Muscle of leg (tissue), 11 donors: Measurements from ENCODE around the gene CADM1. TPM values are rescaled to one million over a fixed set of nuclear protein-coding genes. Genes with fewer than 3 reads are reported as not detected.

Experiments used
- DNase-seq: peaks from one replicate; pipeline ENCODE4 v3.0.0; 2013
- H3K27ac ChIP-seq: one replicate; pipeline ENCODE4 v1.5.1; 2013; ENCODE audit warnings: mild to moderate bottlenecking, low read length, control low read depth
- H3K27me3 ChIP-seq: one replicate; pipeline ENCODE4 v1.6.1; 2013; ENCODE audit warnings: low read length; ENCODE audit not compliant: control insufficient read depth, insufficient read depth
- H3K36me3 ChIP-seq: one replicate; pipeline ENCODE4 v1.6.1; 2013; ENCODE audit warnings: low read length; ENCODE audit not compliant: control insufficient read depth, insufficient read depth
- H3K4me1 ChIP-seq: one replicate; pipeline ENCODE4 v1.6.1; 2013; ENCODE audit warnings: low read length; ENCODE audit not compliant: control insufficient read depth, insufficient read depth
- H3K4me3 ChIP-seq: one replicate; pipeline ENCODE4 v1.5.1; 2013; ENCODE audit warnings: low read length, control low read depth
- H3K9me3 ChIP-seq: replicated peaks from 2 replicates; pipeline ENCODE4 v1.6.1; 2013; ENCODE audit warnings: low read depth, low read length; ENCODE audit not compliant: control insufficient read depth
- whole genome bisulfite sequencing: methylation state at CpG from one replicate; pipeline ENCODE4 v1.1.5; 2013; ENCODE audit warnings: missing lambda C conversion rate; ENCODE audit not compliant: insufficient coverage; 5-methylcytosine and 5-hydroxymethylcytosine counted together
- polyA plus RNA-seq, 8 donors: library from polyadenylated mRNA; unstranded; fragments of 120-200 nt; gene quantifications; one replicate each; pipeline versions ENCODE4 v1.2.1 to v1.2.3, GENCODE V29; 2013; ENCODE audit warnings: inconsistent platforms in 1 of 8, low replicate concordance in 1 of 8; ENCODE audit not compliant: insufficient read length in 8 of 8, insufficient read depth in 1 of 8
- total RNA-seq: library from RNA; stranded (reverse); fragments of 120-200 nt; gene quantifications from one replicate; pipeline ENCODE4 v1.2.4, GENCODE V29; 2013

Gene CADM1
- total and polyA plus RNA-seq, 9 donors = 16.8 to 39.6 (median 26.8) TPM

DNA sequence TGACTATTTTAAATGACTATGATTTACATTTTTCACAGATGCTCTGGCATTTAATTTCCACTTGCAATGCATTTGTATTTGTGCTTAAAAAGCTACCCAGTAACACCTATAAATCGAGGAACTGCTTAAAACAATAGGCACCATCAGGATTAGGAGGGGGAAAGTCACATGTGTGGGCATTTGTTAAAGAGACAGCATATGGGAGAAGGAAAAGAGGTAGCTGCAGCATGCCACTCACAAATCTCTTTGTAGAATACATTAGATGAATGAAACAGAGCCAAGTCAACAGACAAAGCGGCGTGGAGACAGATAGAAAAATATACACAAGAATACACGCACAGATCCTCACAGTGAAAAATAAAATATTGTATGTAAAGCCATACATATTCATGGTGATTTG, 228.0 kb downstream of the CADM1 start:
- Histone ChIP-seq H3K36me3 (no peaks in the 10 kb centered on the region), H3K27me3 (peaks cover 2% of the 10 kb centered on the region), H3K4me3 (no peak overlapping the region), H3K9me3 (no peaks in the 10 kb centered on the region), H3K4me1 (peaks cover 2% of the 10 kb centered on the region), H3K27ac (no peak overlapping the region)
- DNase-seq = no peak
- no CpG with 5 or more reads among the region's 4 CpGs for WGBS

DNA sequence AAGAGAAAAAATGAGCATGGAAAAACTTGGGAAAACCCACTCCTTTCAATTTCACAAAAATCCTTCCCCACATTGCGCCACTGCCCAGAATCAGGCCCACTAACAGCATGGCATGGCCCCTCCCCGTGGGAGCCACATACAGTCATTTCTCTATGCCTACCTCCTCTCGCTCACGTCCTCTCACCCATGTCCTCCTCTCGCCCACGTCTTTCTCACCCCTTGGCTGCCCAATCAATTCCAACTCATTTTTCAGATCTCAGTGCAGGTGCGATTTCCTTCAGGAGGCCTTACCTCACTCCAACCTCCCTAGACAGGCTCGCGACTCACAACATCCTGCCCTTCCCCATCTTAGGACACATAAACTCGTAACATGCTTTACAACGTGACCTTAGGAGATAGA, 229.2 kb downstream of the CADM1 start:
- no peaks in the 10 kb centered on the region for H3K36me3 ChIP-seq
- H3K27me3 ChIP-seq = peaks cover 2% of the 10 kb centered on the region
- DNase-seq = no peak
- peaks cover 2% of the 10 kb centered on the region for H3K4me1 ChIP-seq
- H3K27ac ChIP-seq = no peak overlapping the region
- 95% methylated on average over 7 of the region's 11 CpGs for WGBS
- no peaks in the 10 kb centered on the region for H3K9me3 ChIP-seq
- no peak overlapping the region for H3K4me3 ChIP-seq

DNA sequence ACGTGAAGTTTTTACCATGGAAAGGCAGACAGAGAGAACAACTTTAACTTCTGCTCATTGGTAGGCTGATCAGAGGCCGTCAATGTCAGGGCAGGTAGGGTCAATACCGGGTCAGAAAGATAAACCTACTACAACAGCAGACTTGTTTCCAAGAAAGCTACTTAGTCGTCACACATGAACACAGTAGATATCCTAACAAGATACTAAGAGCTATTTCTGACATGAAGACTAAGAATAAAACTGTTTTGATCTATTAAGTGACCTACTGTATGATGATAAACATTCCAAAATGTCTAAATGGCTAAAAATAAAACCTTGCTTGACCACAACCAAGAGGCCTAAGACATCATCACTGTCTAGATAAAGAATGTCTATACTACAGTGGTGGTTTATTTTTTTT, 231.3 kb downstream of the CADM1 start:
- no peak overlapping the region for H3K27ac ChIP-seq
- H3K4me1 ChIP-seq = peaks cover 11% of the 10 kb centered on the region
- no peaks in the 10 kb centered on the region for H3K9me3 ChIP-seq
- no peaks in the 10 kb centered on the region for H3K36me3 ChIP-seq
- no peak overlapping the region for H3K4me3 ChIP-seq
- no peak for DNase-seq
- H3K27me3 ChIP-seq = peaks cover 2% of the 10 kb centered on the region
- no CpG with 5 or more reads among the region's 4 CpGs for WGBS

DNA sequence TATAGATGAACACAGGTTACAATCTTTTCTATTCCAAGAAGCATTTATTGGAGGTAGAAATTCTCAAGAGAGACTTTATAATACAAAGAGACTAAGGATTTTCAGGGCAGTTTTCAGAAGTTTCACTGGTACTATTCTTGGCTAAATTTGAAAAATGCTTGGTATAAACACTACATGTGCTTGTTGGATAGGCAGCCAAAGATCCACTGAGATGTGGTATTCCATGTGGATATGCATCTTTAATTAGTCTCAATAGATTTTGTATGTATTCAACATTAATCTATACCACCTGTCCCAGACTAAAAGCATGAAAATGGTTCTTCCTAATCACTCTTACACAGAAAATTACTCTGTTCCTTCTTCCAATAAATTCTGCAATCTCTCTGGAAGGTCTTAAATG, 232.6 kb downstream of the CADM1 start:
- no peak overlapping the region for H3K27ac ChIP-seq
- no peaks in the 10 kb centered on the region for H3K36me3 ChIP-seq
- H3K4me3 ChIP-seq = no peak overlapping the region
- H3K9me3 ChIP-seq = no peaks in the 10 kb centered on the region
- DNase-seq = no peak
- H3K4me1 ChIP-seq = peaks cover 18% of the 10 kb centered on the region
- H3K27me3 ChIP-seq = no peaks in the 10 kb centered on the region

DNA sequence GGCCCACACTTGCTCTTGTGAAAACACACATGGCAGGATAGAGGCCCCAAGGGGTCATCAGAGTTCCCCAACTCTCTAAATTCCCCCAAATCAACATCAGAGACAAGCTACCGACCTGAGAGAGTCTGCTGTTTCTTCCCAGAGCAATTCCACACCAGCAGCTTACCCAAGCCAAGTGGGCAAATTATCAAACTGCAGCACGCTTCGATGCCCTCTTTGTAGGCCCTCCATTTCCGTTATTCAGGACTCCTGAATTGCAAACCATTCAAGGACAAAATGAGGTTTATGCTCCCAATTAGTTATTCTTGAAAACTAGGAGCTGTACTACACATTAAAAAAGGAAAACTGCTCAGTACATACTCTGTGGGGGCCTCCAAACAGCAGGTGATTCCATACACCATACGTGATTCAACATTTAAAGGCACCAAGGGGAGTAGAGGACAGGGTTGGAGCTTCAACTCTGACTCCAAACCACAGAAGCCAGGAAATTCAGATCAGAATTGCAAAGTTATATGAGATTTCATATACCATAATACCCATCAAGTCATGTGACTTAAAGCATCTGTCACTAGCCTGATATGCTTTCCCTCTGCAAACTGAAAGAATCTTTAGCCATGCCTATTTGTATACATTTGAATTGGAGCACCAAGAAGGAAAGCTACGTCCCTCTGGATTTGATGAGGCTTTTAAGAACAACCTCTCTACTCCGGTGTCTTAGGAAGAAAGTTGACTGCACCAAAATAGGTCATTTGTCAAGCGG, 234.8 kb downstream of the CADM1 start:
- no peak overlapping the region for H3K27ac ChIP-seq
- H3K4me3 ChIP-seq = no peak overlapping the region
- no peaks in the 10 kb centered on the region for H3K27me3 ChIP-seq
- 62% methylated on average over 5 of the region's 8 CpGs for WGBS
- no peaks in the 10 kb centered on the region for H3K36me3 ChIP-seq
- H3K4me1 ChIP-seq = peaks cover 18% of the 10 kb centered on the region
- no peak for DNase-seq
- H3K9me3 ChIP-seq = no peaks in the 10 kb centered on the region

DNA sequence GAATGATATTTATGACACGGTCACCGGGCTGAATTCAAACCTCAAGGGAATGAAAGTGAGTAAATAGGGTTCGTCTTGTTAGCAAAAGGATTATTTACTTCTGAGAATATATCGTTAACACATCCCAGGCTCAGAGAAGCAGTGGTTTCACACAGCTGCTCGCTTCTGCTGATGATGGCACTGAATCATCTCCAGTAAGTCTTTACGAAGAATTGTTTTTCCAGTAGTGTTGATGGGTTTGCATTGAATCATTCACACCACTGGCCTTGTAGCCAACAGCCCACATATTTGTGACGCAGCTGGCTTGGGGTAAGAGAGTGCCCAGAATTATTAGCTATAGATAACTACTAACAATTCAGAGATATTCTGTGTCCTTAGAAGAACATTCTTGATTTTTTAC, 236.3 kb downstream of the CADM1 start:
- no CpG with 5 or more reads among the region's 7 CpGs for whole genome bisulfite sequencing
- no peaks in the 10 kb centered on the region for H3K36me3 ChIP-seq
- H3K4me1 ChIP-seq = peaks cover 18% of the 10 kb centered on the region
- H3K9me3 ChIP-seq = no peaks in the 10 kb centered on the region
- H3K27me3 ChIP-seq = no peaks in the 10 kb centered on the region
- peak; percentile 22 for DNase-seq
- H3K4me3 ChIP-seq = no peak overlapping the region
- no peak overlapping the region for H3K27ac ChIP-seq

DNA sequence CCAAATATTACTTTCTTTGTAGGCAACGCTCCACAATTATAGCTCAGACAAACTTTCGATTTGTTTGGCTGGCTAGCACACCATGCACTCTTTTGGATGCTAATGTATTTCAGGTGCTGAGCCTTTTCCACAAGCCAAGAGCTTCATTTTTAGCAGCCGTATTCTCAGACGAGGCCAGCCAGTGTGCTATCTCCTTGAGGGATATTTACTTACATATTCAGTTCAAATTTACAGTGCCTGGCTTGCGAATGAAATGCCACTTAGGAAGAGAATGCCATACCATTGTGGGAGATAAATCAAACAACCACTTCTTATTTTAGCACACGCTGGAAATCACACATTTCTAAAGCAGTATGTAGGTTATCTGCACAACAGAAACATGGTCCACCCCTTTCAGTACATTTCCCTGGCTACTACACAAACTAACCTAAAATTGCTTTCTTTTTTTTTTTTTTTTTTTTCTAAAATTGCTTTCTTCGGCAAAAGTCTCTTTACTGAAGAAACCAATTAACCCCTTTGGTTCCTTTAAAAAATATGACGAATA, 236.9 kb downstream of the CADM1 start:
- no peaks in the 10 kb centered on the region for H3K27me3 ChIP-seq
- no peaks in the 10 kb centered on the region for H3K9me3 ChIP-seq
- no CpG with 5 or more reads among the region's 8 CpGs for WGBS
- no peak overlapping the region for H3K4me3 ChIP-seq
- H3K27ac ChIP-seq = no peak overlapping the region
- H3K4me1 ChIP-seq = peaks cover 18% of the 10 kb centered on the region
- H3K36me3 ChIP-seq = no peaks in the 10 kb centered on the region
- peak; percentile 43 for DNase-seq

DNA sequence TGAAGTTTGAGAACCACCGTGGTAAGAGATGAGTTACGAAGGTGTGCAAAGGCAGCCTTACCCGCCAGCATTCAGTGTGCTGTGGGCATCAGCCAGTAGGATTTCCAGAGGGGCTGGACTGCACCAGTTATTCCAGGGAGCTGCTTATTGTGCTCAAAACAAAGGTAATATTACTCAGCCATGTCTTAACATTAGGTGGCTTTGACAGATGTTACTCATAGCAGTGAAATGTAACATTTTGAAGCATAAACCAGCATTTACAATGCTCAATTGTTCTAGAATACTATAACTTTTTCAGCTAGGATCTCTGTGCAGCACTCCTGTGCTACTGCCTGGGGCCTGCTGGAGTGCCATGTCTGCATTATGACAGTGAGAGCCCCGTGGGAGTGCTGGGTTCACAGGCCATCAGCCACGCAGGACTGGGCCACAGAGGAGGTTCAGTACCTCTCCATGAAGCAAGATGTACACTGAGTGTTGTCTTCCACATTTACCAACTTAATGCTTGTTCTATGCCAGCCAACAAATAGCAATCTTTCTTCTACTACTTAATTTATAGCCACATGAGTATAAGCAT, 238.1 kb downstream of the CADM1 start:
- no peak overlapping the region for H3K27ac ChIP-seq
- H3K4me1 ChIP-seq = peaks cover 18% of the 10 kb centered on the region
- no peak for DNase-seq
- H3K27me3 ChIP-seq = no peaks in the 10 kb centered on the region
- H3K4me3 ChIP-seq = no peak overlapping the region
- H3K36me3 ChIP-seq = no peaks in the 10 kb centered on the region
- H3K9me3 ChIP-seq = no peaks in the 10 kb centered on the region
- WGBS = 59% methylated on average over 5 of the region's 5 CpGs

DNA sequence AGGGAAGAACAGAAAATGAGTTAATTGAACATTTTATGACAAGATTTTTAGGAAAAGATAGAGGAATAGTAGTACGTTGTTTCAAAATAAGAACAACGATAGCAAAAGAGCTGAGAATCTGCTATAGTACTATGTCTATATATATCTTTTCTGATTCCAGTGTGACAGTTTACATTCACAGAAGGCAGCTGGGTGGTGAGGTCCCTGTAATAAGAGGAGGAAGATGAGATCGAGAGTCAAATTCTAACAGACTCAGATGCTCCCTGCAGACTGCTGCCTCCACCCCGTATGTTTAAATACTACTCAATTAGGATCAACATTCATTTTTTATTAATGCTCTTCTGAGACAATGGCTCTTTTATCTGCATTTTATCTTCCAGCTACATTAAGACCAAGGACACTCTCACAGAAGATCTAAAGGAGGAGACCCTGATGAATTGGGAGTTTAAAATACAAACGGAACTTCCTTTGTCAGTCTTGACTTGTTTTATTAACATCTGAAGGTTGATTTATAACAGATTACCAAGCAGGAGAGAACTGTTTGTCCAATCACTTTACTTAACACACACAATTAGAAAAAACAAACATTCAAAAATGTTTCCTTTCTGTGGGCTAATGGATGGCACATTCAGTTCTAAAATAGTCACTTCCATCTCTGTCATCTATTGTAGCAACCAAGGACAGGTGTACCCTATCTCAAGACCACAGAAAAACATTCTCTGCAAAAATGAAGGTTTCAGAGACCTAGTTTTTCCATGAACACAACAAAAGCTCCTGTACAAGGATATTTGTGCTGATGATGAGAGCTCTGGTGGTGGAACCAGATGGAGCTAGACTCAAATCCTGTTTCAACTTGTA, 240.2 kb downstream of the CADM1 start:
- H3K4me1 ChIP-seq = peaks cover 16% of the 10 kb centered on the region
- peak; percentile 33 for DNase-seq
- no peaks in the 10 kb centered on the region for H3K36me3 ChIP-seq
- H3K4me3 ChIP-seq = no peak overlapping the region
- no CpG with 5 or more reads among the region's 5 CpGs for WGBS
- no peaks in the 10 kb centered on the region for H3K9me3 ChIP-seq
- H3K27ac ChIP-seq = peak overlapping the region; percentile 70
- no peaks in the 10 kb centered on the region for H3K27me3 ChIP-seq

DNA sequence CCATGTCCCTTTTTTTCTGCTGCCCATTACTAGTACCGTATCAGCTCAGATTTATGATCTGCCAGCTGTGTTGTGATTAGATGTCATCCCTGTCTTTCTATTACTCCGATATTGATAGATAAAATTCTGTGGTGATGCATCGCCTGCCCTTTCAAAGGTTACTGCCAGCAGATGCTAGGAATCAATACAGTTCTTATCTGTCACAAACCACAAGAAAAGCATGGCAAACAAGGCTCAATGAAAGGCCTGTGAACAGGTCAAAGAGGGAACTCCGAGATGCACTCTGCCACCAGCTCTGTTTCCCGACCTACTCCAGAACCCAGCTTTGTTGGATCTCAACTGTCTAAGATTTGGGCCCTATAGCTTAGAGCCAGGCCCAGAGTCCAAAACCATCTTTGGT, 246.0 kb downstream of the CADM1 start:
- Histone ChIP-seq H3K27ac (no peak overlapping the region), H3K9me3 (no peaks in the 10 kb centered on the region)
- 96% methylated on average over 2 of the region's 5 CpGs for WGBS

More for the DNA sequence above, 246.0 kb downstream of the CADM1 start:
- no peak overlapping the region for H3K4me3 ChIP-seq
- no peak for DNase-seq
- H3K27me3 ChIP-seq = no peaks in the 10 kb centered on the region
- no peaks in the 10 kb centered on the region for H3K4me1 ChIP-seq
- H3K36me3 ChIP-seq = no peaks in the 10 kb centered on the region
